HG03571 (cell line): ENCODE results near the gene LARP4B.

ENCODE experiments used
- ATAC-seq: cut with Tn5 transposase; IDR thresholded peaks from one replicate; pipeline ENCODE4 v1.9.1; 2021; ENCODE audit not compliant: unreplicated experiment

LARP4B gene

DNA sequence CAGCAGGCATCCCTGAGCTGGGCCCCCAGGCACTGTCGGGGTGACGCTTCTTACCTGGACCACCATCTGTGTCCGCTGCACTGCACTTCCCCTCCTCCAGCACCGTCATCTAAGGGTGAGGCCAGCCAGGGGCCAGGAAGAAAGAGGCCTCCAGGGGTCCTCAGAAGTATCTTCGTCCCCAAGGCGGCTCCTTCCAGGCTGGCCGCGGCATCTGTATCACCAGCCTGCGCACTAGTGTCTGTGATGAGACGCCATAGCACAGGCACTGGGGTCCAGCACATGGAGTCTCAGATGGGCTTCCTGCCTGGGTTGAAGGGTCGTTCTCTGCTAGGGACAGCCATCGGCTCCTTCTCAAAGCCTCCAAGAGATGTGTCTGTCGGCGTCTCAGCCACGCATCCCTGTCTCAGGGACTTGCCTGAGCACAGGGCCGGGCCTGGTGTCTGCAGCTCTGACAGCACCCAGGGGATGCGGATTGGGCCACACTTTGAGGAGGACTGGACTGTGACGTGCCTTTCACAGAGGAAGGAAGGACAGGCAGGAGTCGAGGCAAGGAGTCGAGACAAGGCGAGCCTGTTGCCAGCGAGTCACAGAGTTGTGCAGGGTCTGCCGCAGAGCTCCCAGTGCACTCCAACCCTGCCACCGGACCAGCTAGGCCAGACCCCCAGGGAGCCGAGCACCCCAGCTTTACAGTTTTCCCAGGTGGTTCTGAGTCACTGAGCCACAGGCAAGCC is 140.5 kb downstream of the LARP4B start:
- ATAC-seq, result no peak

GRCh38 chr10:789831-790701 is 141.4 kb downstream of the LARP4B start:
- ATAC-seq, result no peak

DNA sequence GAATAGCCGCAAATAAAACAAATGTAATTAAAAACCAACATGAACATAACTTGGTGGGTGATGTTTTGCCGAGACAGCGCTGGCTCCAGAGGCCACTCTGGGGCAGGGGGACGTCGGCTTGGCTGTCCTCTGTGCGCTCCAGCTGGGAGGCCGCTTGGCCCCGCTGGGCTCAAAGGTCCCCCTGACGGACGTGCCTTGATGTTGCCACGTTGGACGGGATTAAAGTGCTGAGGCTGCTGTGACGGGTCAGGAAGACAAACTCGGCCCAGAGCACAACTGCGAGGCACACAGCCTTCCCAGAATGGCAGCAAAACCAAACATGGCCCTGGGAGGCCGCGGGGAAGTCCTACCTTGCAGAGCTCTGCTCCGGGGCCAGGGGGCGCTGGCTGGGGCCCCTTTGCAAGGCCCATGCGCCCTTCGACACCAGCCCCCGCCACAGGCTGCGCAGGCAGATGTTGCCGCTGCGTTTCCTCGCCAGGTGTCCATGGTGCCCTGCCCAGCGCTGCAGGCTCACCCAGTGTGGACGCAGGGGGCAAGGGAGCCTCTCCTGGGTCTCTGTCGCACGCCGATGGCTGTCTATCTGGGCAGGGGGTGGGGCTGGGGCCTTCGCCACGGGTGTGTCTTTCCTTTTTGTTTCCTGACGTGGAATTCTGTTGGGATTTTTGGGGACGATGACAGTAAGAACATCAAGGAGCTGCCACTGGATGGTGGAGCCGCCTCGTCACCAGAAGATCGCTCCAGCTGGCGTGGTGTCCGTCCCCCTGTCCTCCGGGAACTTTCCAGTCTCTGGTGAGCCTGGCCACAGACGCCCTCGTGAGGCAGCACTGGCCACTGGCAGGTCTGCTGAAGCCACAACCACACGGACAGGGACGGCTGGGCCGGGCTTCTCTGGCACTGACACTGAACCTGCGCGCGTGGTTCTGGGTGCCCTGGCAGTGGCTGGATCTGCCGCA is 142.4 kb downstream of the LARP4B start:
- ATAC-seq, result no peak

GRCh38 chr10:787933-788651 is 143.4 kb downstream of the LARP4B start:
- no peak for ATAC-seq

DNA sequence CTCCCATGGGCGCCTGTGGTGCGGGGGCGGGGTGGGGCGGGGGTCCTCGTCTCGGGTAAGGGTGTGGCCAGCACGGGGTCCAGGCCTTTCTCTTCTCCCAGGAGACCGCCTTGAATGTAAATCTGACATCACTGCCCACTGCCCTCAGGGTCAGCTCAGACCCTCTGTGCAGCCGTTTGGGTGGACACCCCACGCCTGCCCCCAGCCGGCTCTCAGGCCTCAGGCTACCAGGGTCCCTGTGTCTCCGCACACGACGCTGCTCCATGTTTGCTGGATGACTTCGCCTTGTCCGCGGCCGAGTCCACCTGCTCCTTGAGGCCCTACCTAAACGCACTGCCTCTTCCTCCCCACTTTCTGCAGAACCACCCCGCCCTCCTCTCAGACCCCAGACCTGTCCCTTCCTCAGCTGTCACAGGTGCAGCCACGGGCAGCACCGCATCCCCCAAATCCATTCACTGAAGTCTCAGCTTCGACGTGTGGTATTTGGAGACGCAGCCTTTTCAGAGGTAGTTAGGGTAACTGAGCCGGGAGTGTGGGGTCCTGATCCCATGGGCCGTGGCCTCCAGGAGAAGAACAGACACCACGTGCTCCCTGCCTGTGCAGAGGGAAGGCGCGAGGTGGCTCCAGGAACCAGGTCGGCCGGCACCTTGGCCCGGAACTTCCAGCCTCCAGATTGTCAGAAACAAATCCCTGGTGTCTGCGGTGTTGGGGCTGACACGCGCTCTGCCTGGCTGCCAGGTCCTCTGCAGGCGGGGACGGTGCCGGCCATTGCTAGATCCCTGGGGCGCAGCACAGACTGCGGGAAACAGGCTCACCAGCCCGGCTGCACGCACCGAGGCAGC is 144.7 kb downstream of the LARP4B start:
- ATAC-seq, result no peak

- ATAC-seq, result no peak
Observed at GRCh38 chr10:785861-786214, 145.7 kb downstream of the LARP4B start.

- ATAC-seq, result no peak
Observed at GRCh38 chr10:785089-785860, 146.2 kb downstream of the LARP4B start.

GRCh38 chr10:784403-785088 is 147.0 kb downstream of the LARP4B start:
- ATAC-seq, result no peak

GRCh38 chr10:782751-783648 is 148.5 kb downstream of the LARP4B start:
- ATAC-seq, result no peak

- ATAC-seq, result no peak
Observed at GRCh38 chr10:780536-781524, 150.7 kb downstream of the LARP4B start.

DNA sequence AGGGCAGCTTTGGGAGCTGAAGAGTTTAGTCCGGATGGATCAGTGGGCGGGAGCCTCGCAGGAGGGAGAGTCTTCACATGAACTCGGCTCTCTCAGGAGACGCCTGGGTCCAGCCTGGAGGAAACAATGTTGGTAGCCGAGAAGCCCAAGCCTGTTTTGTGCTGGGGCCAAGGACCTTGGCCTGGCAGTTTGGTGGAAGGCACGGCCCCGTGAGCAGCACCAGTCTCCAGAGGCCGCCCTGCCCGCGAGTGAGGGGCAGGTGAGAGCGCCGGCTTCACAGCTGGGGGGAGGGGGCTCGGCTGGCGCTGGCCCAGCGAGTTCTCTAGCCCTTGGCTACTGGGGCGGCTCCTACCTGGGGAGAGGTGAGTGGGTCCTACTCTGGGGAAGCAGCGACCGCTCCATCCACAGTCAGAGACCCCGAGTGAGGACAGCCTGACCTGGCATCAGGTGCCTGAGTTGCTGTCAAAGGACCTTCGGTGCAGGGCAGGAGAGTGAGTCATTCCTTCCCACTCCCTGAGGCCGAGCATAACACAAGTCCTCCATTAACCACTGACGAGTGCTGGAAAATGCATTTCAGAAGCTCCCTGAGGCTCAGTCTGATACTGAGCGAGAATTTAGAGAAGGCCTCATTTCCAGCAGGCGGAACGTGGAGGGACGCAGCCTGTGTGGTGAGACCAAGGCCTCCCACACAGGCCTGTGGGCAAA is 152.7 kb downstream of the LARP4B start:
- no peak for ATAC-seq

GRCh38 chr10:777913-778479 is 153.5 kb downstream of the LARP4B start:
- no peak for ATAC-seq

GRCh38 chr10:776772-777171 is 154.7 kb downstream of the LARP4B start:
- no peak for ATAC-seq

DNA sequence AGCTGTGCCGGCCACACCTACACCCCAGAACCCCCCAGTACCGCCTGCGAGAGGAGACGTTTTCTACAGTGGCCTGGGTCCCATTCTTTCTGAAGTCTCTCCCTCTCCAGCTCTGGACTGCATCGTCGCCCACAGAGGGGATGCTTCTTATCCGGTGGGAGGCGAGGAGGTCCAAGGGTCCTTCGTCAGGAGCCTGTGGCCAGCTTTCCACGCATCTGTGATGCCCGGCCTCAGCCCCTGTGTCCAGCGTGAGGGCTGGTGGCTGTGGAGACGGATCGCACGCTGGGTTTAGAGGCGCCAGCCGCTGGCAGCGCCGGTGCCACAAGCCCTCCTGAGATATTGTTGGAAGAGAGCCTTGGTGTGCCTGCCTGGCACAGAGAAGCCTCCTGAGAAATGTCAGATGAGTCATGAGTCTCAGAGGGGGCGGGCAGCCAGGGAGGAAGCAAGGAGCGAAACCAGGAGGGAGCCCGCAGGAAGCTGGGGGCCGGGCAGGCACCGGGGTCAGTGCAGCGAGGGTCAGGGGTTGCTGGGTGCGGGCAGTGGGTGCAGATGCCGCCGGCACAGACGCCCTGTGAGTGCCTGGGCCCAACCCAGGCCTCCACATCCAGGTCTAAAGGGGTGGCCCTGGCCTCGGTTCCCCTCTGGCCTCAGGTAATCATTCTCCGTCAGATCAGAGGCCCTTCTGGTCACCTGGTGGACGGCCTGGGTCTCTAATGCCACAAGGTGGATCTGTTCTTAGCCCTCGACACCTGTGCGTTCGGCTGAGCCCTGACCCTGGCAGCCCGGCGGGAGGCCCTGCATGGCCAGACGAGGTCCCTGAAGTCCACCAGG is 156.0 kb downstream of the LARP4B start:
- ATAC-seq, result no peak
